B cell (primary cell): ENCODE results near the gene RGPD6.
"Not testable (repeated sequence)": the region's sequence is repeated elsewhere in the genome, so short reads cannot be mapped to it uniquely, and the experiment has no call there.

Source experiments
- EZH2 ChIP-seq: IDR thresholded peaks from 2 replicates; pipeline ENCODE4 v1.6.1; 2012; ENCODE audit warnings: borderline replicate concordance, low read depth, mild to moderate bottlenecking, moderate library complexity, low read length; ENCODE audit not compliant: insufficient read depth, poor library complexity, severe bottlenecking
- TF ChIP-seq, protein P1 (sequence below): fragments of 200-600 bp; IDR thresholded peaks from one replicate; pipeline ENCODE4 v1.8.0; 2022; ENCODE audit warnings: antibody characterized with exemption, mild to moderate bottlenecking

DNA sequence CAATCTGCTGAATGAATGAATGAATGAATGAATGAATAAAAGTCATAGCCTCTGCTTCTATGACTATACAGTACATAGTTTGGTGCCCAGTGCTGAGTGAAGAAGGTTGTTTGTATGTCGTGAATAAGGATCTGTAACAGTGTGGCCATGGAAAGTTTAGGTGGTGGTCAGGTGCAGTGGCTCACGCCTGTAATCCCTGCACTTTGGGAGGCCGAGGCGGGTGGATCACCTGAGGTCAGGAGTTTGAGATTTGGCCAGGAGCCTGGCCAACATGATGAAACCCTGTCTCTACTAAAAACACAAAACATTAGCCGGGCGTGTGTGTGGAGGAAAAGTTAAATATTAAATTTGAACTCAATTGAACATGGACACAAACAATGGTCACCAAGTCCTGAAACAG lies 100.1 kb downstream of the RGPD6 start:
- TF ChIP-seq, protein P1, sequence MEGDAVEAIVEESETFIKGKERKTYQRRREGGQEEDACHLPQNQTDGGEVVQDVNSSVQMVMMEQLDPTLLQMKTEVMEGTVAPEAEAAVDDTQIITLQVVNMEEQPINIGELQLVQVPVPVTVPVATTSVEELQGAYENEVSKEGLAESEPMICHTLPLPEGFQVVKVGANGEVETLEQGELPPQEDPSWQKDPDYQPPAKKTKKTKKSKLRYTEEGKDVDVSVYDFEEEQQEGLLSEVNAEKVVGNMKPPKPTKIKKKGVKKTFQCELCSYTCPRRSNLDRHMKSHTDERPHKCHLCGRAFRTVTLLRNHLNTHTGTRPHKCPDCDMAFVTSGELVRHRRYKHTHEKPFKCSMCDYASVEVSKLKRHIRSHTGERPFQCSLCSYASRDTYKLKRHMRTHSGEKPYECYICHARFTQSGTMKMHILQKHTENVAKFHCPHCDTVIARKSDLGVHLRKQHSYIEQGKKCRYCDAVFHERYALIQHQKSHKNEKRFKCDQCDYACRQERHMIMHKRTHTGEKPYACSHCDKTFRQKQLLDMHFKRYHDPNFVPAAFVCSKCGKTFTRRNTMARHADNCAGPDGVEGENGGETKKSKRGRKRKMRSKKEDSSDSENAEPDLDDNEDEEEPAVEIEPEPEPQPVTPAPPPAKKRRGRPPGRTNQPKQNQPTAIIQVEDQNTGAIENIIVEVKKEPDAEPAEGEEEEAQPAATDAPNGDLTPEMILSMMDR = not testable (repeated sequence)
- not testable (repeated sequence) for TF ChIP-seq EZH2
